Chondrocyte (in vitro differentiated cells): Measurements from ENCODE around the gene TCF7L2. TPM values are rescaled to one million over a fixed set of nuclear protein-coding genes. Genes with fewer than 3 reads are reported as not detected.

Experiments
- DNase-seq: peaks from one replicate; pipeline ENCODE4 v3.0.0; 2021; ENCODE audit warnings: mixed read lengths, low spot score
- H3K27ac Mint-ChIP-seq: one replicate; pipeline ENCODE4 v1.8.0; 2021; ENCODE audit warnings: mild to moderate bottlenecking, moderate library complexity, mixed read lengths; ENCODE audit not compliant: unreplicated experiment
- H3K27me3 Mint-ChIP-seq: 2 replicates; pipeline ENCODE4 v1.8.0; 2021; ENCODE audit warnings: low read depth, mixed read lengths
- H3K36me3 Mint-ChIP-seq: 2 replicates; pipeline ENCODE4 v1.8.0; 2021; ENCODE audit warnings: low read depth, mixed read lengths
- H3K4me1 Mint-ChIP-seq: 2 replicates; pipeline ENCODE4 v1.8.0; 2021; ENCODE audit warnings: low read depth, mild to moderate bottlenecking, mixed read lengths
- H3K4me3 Mint-ChIP-seq: one replicate; pipeline ENCODE4 v1.8.0; 2021; ENCODE audit warnings: mild to moderate bottlenecking, moderate library complexity, mixed read lengths; ENCODE audit not compliant: unreplicated experiment
- H3K9me3 Mint-ChIP-seq: 2 replicates; pipeline ENCODE4 v1.8.0; 2021; ENCODE audit warnings: low read depth, mixed read lengths
- CTCF ChIP-seq: fragments of 200-600 bp; sonication (generic); IDR thresholded peaks from 2 replicates; pipeline ENCODE4 v1.5.0; 2021; ENCODE audit warnings: antibody characterized with exemption, mild to moderate bottlenecking, moderate library complexity
- total RNA-seq: library from RNA; stranded (reverse); gene quantifications from 3 replicates; pipeline ENCODE4 v1.2.1, GENCODE V29; 2021

TCF7L2 gene
- total RNA-seq, 1 donor from 2014 or later: 30.9 TPM

GRCh38 chr10:112973046-112973445, 23.0 kb downstream of the TCF7L2 start:
- peaks cover 17% of the 10 kb centered on the region for H3K36me3 Mint-ChIP-seq
- no peak for TF ChIP-seq CTCF

GRCh38 chr10:112973805-112974204, 23.8 kb downstream of the TCF7L2 start:
- TF ChIP-seq CTCF: no peak
- no peaks in the 10 kb centered on the region for H3K9me3 Mint-ChIP-seq
- H3K4me1 Mint-ChIP-seq: peaks cover 23% of the 10 kb centered on the region
- H3K4me3 Mint-ChIP-seq: no peak overlapping the region
- no peaks in the 10 kb centered on the region for H3K27me3 Mint-ChIP-seq
- no peak overlapping the region for H3K27ac Mint-ChIP-seq
- H3K36me3 Mint-ChIP-seq: peaks cover 17% of the 10 kb centered on the region
- no peak for DNase-seq

More at GRCh38 chr10:112973046-112973445, 23.0 kb downstream of the TCF7L2 start:
- Mint-ChIP-seq H3K9me3 (no peaks in the 10 kb centered on the region), H3K27ac (no peak overlapping the region), H3K4me3 (no peak overlapping the region), H3K4me1 (peaks cover 23% of the 10 kb centered on the region), H3K27me3 (no peaks in the 10 kb centered on the region)
- no peak for DNase-seq

GRCh38 chr10:112977426-112977898, 27.4 kb downstream of the TCF7L2 start:
- H3K27ac Mint-ChIP-seq: no peak overlapping the region
- DNase-seq: no peak
- peaks cover 13% of the 10 kb centered on the region for H3K36me3 Mint-ChIP-seq
- no peaks in the 10 kb centered on the region for H3K9me3 Mint-ChIP-seq
- H3K4me1 Mint-ChIP-seq: peaks cover 32% of the 10 kb centered on the region
- H3K27me3 Mint-ChIP-seq: no peaks in the 10 kb centered on the region
- H3K4me3 Mint-ChIP-seq: no peak overlapping the region
- TF ChIP-seq CTCF: no peak

GRCh38 chr10:112979927-112980326, 29.9 kb downstream of the TCF7L2 start:
- Mint-ChIP-seq H3K9me3 (no peaks in the 10 kb centered on the region), H3K36me3 (peaks cover 9% of the 10 kb centered on the region), H3K27ac (peak overlapping the region; percentile 77), H3K4me3 (no peak overlapping the region), H3K4me1 (peaks cover 46% of the 10 kb centered on the region), H3K27me3 (no peaks in the 10 kb centered on the region)
- no peak for TF ChIP-seq CTCF
- DNase-seq: no peak

- Mint-ChIP-seq H3K27me3 (no peaks in the 10 kb centered on the region), H3K4me3 (no peak overlapping the region), H3K9me3 (no peaks in the 10 kb centered on the region), H3K4me1 (peaks cover 52% of the 10 kb centered on the region), H3K36me3 (peaks cover 8% of the 10 kb centered on the region), H3K27ac (no peak overlapping the region)
- DNase-seq: no peak
- TF ChIP-seq CTCF: no peak
These were observed 30.9 kb downstream of the TCF7L2 start for GRCh38 chr10:112980937-112981336.
